Measurements from ENCODE around the gene ADCY3. TPM values are rescaled to one million over a fixed set of nuclear protein-coding genes. Genes with fewer than 3 reads are reported as not detected.

The ADCY3 gene
- total RNA-seq, 1 experiment from 2014 or later: 25.8 TPM

DNA sequence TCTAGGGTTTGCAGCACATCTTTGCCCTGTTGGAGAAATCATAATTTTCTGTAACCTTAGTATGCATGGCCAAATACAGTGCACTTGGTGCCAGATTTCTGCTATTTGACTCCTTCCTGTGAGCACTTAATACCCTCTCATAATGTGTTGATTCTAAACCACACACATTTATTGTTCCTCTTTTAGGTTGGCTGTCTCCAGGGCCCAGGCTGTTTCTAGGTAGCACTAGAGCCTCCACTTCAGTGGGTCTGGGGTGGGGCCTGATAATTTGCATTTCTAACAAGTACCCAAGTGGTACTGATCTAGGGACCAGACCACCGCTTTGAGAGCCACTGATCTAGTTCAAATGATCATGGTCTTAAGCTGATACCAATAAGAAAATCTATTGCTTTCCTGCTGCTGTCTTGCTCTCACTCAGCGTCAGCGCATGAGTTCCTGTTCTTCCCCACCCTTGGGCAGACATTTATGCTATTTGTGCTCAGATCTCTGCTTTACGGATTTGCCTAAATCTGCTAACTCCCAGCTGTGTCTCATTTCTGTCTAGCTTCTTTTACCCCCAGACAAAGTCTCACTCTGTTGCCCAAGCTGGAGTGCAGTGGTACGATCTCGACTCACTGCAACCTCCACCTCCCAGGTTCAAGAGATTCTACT, 134.2 kb downstream of the ADCY3 start:
- in situ Hi-C loops (cut with HindIII; ENCODE audit: low pct_unique_long_range_greater_than_20kb, low sequenced_read_pairs): no loop called here
- DNase-seq (ENCODE audit: low read depth, low spot score): no peak

DNA sequence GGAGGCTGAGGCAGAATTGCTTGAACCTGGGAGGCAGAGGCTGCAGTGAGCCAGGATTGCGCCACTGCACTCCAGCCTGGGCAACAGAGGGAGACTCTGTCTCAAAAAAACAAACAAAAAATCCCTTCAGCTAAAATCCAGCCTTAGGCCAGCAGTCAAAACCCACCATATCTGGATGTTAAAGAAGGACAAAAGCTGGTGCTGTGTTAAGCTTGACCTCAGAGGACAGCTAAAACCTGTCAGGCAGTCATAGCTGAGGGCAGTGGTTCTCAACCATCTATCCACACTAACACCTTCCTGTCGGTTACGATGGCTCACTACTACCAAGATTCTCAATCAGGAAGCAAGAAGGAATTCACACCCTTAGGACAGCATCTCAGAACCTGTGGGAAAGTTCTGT, 136.4 kb downstream of the ADCY3 start:
- DNase-seq (ENCODE audit: low read depth, low spot score): peak; percentile 80
- in situ Hi-C loops (cut with HindIII; ENCODE audit: low pct_unique_long_range_greater_than_20kb, low sequenced_read_pairs): no loop called here

DNA sequence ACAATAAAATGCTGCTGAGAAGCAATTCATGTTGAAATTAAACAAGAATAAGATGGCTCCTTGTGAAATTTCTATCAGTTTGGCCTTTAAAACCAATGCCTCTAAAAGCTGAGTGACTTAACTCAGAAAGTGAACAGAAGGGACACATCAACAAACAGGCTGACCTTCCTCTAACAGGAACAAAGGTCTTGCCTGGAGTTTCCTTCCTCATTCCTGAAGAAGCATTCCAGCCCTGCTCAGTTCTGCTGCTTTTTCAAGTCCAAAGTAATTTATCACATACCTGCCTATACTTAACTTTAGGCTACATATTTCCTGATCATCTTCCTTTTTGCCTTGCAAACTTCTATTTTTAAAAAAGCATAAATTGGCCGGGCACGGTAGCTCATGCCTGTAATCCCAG, 140.9 kb downstream of the ADCY3 start:
- no peak for DNase-seq (ENCODE audit: low read depth, low spot score)
- in situ Hi-C loops (cut with HindIII; ENCODE audit: low pct_unique_long_range_greater_than_20kb, low sequenced_read_pairs): no loop called here

DNA sequence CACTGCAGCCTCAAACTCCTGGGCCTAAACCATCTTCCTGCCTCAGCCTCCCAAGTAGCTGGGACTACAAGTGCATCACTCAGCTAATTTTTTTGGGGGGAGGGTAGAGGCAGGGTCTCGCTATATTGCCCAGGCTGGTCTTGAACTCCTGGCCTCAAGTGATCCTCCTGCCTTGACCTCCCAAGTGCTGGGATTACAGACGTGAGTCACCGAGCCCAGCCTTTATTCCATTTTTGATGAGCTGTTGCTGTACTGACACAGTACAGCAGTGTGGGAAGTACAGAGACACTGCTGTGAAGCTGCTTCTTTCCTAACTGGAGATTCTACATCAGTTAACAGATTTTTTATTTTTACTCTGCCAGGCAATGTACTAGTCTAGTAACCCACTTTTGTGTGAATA, 145.7 kb downstream of the ADCY3 start:
- in situ Hi-C loops (cut with HindIII; ENCODE audit: low pct_unique_long_range_greater_than_20kb, low sequenced_read_pairs): no loop called here
- no peak for DNase-seq (ENCODE audit: low read depth, low spot score)

DNA sequence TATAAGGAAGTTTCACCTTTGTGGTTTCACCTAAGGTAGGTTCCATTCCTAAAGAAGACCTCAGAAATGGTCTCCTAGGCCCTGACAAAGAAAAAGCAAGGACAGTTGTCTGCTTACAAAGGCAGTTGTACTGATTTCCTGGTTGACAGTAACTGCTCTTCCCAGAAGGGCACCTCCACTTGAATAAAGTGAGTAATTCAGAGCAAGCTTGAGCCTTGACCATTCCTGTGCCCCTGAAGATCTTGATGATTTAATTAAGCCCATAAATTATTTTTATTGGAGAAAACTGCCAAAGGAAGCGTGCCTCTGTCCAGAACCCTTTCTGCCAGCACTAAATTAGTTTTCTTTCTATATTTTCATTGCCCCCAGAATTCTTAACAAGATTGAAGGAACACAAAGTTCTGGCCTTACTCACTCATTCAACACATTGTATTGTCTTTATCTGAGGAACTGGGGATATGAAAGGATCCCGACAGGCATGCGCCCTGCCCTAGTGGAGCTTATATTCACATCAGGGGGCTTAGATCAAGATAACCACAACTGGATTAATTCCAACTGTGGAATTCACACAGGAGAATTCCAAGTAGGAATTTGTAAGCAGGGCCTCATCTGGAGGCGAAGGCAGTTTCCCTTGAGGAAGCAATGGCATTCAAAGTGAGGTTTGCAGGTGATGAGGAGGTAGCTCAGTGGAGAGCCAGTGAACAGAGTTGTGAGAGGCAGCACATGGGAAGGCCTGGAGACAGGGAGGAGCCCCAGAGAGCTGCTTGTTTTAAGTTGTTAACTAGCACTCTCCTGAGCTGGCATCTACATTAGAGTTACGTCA, 148.1 kb downstream of the ADCY3 start:
- no peak for DNase-seq (ENCODE audit: low read depth, low spot score)
- in situ Hi-C loops (cut with HindIII; ENCODE audit: low pct_unique_long_range_greater_than_20kb, low sequenced_read_pairs): no loop called here

DNA sequence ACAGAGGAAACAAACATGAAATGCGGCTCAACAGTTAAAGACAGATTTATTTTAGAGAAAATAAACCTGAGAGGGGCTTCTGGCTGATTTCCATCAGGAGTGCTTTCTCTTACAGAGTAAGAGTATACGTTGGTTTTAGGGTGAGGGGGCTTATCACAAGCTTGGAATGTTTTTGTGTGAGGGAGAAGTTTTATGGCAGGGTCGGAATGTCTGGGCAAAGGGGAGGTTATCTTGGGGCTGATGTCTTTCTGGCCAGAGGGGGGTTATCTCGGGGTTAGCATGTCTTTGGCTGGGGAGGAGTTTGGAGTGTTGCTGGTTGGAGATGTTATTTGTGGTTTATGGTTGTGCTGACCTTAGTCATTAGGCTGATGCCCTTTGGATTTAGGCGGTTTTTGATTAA, 149.0 kb downstream of the ADCY3 start:
- in situ Hi-C loops (cut with HindIII; ENCODE audit: low pct_unique_long_range_greater_than_20kb, low sequenced_read_pairs): no loop called here
- DNase-seq (ENCODE audit: low read depth, low spot score): no peak

Small RNAs within 50 kb of the gene (small RNA-seq; reads per million reads assigned to genes)
- gene AC013267.1 (0 reads per million in 2 experiments), gene RF00016 (0 to 0.02 reads per million in 2 experiments)

Other genes with a start within 250 kb of the ADCY3 start
- gene PTRHD1, start 126.8 kb downstream of the ADCY3 start, total RNA-seq (2014; rRNA removed; shearing (Covaris generic)): 57.6 and 61.2 TPM in 2 replicates
- 20.5 and 24.5 TPM in 2 replicates for gene CENPO, start 126.8 kb downstream of the ADCY3 start, total RNA-seq (2014; rRNA removed; shearing (Covaris generic))
- 3.4 and 6.0 TPM in 2 replicates for gene DNAJC27, start 51.7 kb upstream of the ADCY3 start, total RNA-seq (2014; rRNA removed; shearing (Covaris generic))
- 7.9 and 10.1 TPM in 2 replicates for gene EFR3B, start 121.8 kb upstream of the ADCY3 start, total RNA-seq (2014; rRNA removed; shearing (Covaris generic))
- not detected in 2 replicates for gene POMC, start 248.3 kb upstream of the ADCY3 start, total RNA-seq (2014; rRNA removed; shearing (Covaris generic))

Measured in SK-MEL-5 (cell line).